ENCODE results near the gene PNPO.

- TF ChIP-seq CTCF (IDR thresholded peaks at IDR 0.05; ENCODE audit: insufficient read depth, low read length, poor library complexity, severe bottlenecking) (no peak), EZH2phosphoT487 (conservative IDR thresholded peaks at IDR 0.05; ENCODE audit: low read length) (no peak)
Observed at GRCh38 chr17:47898241-47898640, 43.1 kb upstream of the PNPO start.

Data from SU-DHL-6 (cell line).